Suprapubic skin (tissue), 4 donors: ENCODE data around the gene PAQR8. TPM values are rescaled to one million over a fixed set of nuclear protein-coding genes. Genes with fewer than 3 reads are reported as not detected.

Experiments used
- DNase-seq, 2 donors: peaks; one replicate each; pipeline ENCODE4 v3.0.0-alpha.2; 2019; ENCODE audit warnings: low spot score in 2 of 2
- H3K27ac ChIP-seq: fragments of 200-600 bp; sonication (generic); one replicate; pipeline ENCODE4 v1.5.1; 2019
- H3K27me3 ChIP-seq: fragments of 200-600 bp; sonication (generic); one replicate; pipeline ENCODE4 v1.5.1; 2019
- H3K36me3 ChIP-seq: fragments of 200-600 bp; sonication (generic); one replicate; pipeline ENCODE4 v1.5.1; 2019
- H3K4me1 ChIP-seq: fragments of 200-600 bp; sonication (generic); one replicate; pipeline ENCODE4 v1.5.1; 2019
- H3K4me3 ChIP-seq: fragments of 200-600 bp; sonication (generic); one replicate; pipeline ENCODE4 v1.5.1; 2019; ENCODE audit warnings: mild to moderate bottlenecking
- H3K9me3 ChIP-seq: fragments of 200-600 bp; sonication (generic); one replicate; pipeline ENCODE4 v1.5.1; 2019
- CTCF ChIP-seq, 2 donors: fragments of 200-600 bp in 1 of 2; fragments of 450-650 bp in 1 of 2; sonication (generic) in 1 of 2; IDR thresholded peaks; one replicate each; pipeline ENCODE4 v1.5.1; 2016 to 2019; ENCODE audit warnings: antibody characterized with exemption in 2 of 2, mild to moderate bottlenecking in 1 of 2, moderate library complexity in 1 of 2
- POLR2A ChIP-seq, 2 donors: fragments of 450-650 bp; IDR thresholded peaks; one replicate each; pipeline ENCODE4 v1.6.1; 2017; ENCODE audit warnings: antibody characterized with exemption in 2 of 2, mild to moderate bottlenecking in 2 of 2, moderate library complexity in 2 of 2
- WGBS: methylation state at CpG from one replicate; pipeline ENCODE4 v1.1.5; 2018; 5-methylcytosine and 5-hydroxymethylcytosine counted together
- total RNA-seq, 4 donors: library from RNA; depleted of rRNA; stranded (reverse); fragments of >200 nt; gene quantifications; one replicate each; pipeline ENCODE4 v1.1.0, GENCODE V29; 2016

PAQR8 gene
- total RNA-seq, 4 donors from 2014 or later, result 2.2 to 6.5 (median 2.8) TPM

- no peak overlapping the region for H3K27ac ChIP-seq
These were observed 92.6 kb downstream of the PAQR8 start for GRCh38 chr6:52454556-52454955.

GRCh38 chr6:52457096-52457495, 95.1 kb downstream of the PAQR8 start:
- TF ChIP-seq POLR2A (IDR thresholded peaks at IDR 0.05), result no peak
- 92% methylated on average over 2 of the region's 2 CpGs for WGBS
- no peaks in the 10 kb centered on the region for H3K27me3 ChIP-seq
- H3K4me3 ChIP-seq, result no peak overlapping the region
- no peak for DNase-seq
- no peak overlapping the region for H3K27ac ChIP-seq
- H3K9me3 ChIP-seq, result no peaks in the 10 kb centered on the region
- no peaks in the 10 kb centered on the region for H3K4me1 ChIP-seq
- no peaks in the 10 kb centered on the region for H3K36me3 ChIP-seq

More at GRCh38 chr6:52454556-52454955, 92.6 kb downstream of the PAQR8 start:
- TF ChIP-seq CTCF (IDR thresholded peaks at IDR 0.05) (no peak), POLR2A (IDR thresholded peaks at IDR 0.05) (no peak)
- Histone ChIP-seq H3K36me3 (no peaks in the 10 kb centered on the region), H3K4me1 (no peaks in the 10 kb centered on the region), H3K9me3 (peaks cover 6% of the 10 kb centered on the region), H3K4me3 (no peak overlapping the region), H3K27me3 (no peaks in the 10 kb centered on the region)
- 100% methylated on average over 2 of the region's 2 CpGs for WGBS
- no peak for DNase-seq

Other genes starting within 250 kb of the PAQR8 start
- not detected for gene IL17A, start 175.8 kb upstream of the PAQR8 start, total RNA-seq
- not detected for gene IL17F, start 117.7 kb upstream of the PAQR8 start, total RNA-seq
- 10 to 100 TPM; 26.4 to 38.5 (median 31.8) TPM for gene MCM3, start 77.4 kb upstream of the PAQR8 start, total RNA-seq
- 10 to 100 TPM; 14.0 to 63.0 (median 27.6) TPM for gene EFHC1, start 58.2 kb downstream of the PAQR8 start, total RNA-seq
- 10 to 100 TPM in 1 of 4 donors, 1 to 10 TPM in 3; 6.5 to 14.1 (median 7.2) TPM for gene TRAM2, start 214.9 kb downstream of the PAQR8 start, total RNA-seq